GM03348 (cell line): ENCODE data around the gene INS.

Experiments
- DNase-seq: peaks from one replicate; pipeline ENCODE4 v3.0.0; 2012; ENCODE audit warnings: low spot score

INS gene

DNA sequence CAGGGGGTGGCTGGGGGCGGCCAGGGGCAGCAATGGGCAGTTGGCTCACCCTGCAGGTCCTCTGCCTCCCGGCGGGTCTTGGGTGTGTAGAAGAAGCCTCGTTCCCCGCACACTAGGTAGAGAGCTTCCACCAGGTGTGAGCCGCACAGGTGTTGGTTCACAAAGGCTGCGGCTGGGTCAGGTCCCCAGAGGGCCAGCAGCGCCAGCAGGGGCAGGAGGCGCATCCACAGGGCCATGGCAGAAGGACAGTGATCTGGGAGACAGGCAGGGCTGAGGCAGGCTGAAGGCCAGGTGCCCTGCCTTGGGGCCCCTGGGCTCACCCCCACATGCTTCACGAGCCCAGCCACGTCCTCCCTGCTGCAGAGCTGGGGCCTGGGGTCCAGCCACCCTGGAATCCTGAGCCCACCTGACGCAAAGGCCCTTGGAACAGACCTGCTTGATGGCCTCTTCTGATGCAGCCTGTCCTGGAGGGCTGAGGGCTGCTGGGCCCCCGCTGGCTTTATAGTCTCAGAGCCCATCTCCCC, at the start of gene INS:
Gene INS (minus strand): TSS at position 474 of the 524 bp plus-strand sequence. CDS start 238 bp downstream, at position 236.
- no peak for DNase-seq

- no peak for DNase-seq
These were observed 49.5 kb upstream of the INS start for GRCh38 chr11:2210366-2211112.

- DNase-seq = no peak
These were observed 48.9 kb upstream of the INS start for GRCh38 chr11:2209900-2210321.

DNA sequence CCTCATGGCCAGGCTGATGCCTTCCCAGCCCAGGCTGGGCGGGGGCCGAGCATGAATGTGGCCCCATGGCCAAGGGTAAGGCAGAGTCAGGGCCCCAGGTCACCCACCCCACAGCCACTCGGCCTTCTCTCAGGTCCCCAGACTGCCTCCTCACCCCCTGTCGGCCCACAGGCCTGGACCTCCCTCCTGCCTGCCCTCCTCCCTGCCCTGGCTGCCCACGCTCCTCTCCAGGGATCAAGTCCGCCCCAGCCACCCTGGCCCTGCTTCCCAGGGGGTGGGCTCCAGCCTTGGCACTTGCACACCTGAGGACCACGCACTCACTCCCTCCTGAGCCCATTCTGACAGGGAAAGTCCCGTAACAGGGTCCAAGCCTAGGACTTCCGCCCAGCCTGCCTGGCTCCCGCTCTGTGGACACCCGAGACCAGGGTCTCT, 48.4 kb upstream of the INS start:
- DNase-seq = no peak

DNA sequence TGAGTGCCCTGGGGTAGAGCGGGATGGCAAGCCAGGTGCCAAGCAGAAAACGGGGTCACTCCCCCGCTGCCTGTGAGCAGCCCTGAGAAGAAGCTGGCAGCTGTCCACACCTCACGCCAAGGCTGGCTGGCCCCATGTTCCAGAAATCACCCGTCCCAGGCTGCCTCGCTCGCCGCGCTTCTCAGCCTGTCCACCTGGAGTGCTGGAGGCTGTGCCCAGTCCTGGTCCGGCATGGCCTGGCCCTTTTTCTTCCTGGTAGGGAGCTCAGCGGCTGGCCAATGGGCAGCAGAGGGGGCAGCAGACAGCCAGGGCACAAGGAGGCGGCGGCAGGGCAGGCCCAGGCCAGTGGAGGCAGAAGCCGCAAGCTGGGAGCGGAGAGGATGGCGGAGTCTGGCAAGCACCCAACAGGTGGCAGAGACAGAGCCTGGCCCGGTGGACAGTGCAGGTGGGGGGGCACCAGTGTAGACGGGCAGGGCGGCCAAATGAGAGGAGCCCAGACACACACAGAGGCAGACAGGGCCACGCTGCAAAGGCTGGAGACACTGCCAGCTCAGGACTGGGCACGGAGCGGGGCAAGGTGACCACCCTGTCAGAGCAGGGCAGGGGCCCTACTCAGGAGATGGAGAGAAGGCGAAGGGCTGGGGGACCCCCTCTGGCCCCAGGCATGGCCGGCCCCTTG, 47.8 kb upstream of the INS start:
- DNase-seq = no peak

DNA sequence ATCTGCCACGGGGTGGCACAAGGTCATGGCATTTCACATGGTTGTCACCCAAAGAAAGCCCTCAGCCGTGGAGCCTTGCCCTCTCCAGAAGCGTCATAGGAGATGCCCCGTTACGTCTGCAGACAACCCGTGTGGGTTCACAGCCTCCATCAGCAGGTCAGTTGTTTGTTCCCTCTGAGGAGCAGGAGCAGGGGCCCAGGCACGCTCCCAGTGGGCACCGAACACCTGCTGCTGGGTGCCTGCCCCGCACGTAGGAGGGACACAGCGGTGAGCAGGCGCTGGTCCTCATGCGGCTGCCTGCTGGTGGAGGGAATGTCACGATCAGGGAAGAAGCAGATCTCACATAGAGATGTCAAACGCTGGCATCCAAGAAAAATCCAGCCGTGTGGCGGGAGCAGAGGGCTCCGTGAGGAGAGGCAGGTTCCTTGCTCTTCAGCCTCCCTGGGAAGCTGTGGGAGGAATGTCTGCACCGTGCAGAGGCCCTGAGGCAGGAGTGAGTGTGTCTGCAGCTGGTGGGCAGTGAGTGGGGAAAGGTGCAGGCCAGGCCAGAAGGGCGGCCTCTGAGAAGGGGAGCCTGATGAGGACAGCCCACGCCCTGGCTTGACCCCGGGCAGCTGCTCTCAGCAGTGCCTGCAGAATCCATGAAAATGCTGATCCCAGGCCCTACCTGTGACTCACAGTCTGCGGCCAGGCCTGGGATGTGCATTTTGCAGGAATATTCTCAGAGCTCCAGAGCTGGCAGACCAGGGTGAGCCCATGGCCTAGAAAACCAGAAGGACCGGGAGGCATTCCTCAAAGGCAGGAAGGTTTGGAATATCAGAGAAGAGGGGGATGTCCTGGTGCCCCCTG, 47.0 kb upstream of the INS start:
- no peak for DNase-seq

DNA sequence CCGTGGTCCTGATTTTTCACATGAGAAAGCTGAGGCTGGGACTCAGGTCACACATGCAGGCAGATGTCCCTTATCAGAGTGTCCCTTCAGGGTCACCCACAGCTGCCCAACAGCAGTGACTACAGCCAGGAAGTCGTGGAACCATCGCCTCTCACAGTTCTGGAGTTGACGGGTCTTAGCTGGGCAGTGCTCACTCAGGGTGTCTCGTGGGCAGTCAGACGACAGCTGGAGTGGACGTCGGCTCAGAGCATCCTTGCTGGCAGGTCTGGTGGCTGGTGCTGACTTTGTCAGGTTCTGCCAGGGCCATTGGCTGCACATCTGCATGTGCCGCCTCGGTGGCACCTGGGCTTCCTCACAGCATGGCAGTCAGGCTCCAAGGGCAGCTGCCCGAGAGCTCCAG, 46.2 kb upstream of the INS start:
- DNase-seq = no peak

GRCh38 chr11:2205981-2206690, 45.1 kb upstream of the INS start:
- no peak for DNase-seq

DNA sequence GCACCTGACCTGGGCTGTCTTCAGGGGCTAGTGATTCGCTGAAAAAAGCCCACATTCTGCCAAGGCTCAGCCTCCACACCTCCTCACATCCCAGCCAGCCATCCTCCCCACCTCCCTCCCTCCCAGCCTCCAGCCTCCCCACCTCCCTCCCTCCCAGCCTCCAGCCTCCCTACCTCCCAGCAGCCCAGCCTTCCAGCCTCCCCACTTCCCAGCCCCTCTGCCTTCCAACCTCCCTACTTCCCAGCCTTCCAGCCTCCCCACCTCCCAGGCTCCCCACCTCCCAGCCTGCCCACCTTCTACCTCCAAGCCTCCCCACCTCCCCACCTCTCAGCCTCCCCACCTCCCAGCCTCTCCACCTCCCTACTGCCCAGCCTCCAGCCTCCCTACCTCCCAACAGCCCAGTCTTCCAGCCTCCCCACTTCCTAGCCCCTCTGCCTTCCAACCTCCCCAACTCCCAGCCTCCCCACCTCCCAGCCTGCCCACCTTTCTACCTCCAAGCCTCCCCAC, 44.3 kb upstream of the INS start:
- DNase-seq = no peak

- no peak for DNase-seq
These were observed 43.6 kb upstream of the INS start for GRCh38 chr11:2204361-2205213.

DNA sequence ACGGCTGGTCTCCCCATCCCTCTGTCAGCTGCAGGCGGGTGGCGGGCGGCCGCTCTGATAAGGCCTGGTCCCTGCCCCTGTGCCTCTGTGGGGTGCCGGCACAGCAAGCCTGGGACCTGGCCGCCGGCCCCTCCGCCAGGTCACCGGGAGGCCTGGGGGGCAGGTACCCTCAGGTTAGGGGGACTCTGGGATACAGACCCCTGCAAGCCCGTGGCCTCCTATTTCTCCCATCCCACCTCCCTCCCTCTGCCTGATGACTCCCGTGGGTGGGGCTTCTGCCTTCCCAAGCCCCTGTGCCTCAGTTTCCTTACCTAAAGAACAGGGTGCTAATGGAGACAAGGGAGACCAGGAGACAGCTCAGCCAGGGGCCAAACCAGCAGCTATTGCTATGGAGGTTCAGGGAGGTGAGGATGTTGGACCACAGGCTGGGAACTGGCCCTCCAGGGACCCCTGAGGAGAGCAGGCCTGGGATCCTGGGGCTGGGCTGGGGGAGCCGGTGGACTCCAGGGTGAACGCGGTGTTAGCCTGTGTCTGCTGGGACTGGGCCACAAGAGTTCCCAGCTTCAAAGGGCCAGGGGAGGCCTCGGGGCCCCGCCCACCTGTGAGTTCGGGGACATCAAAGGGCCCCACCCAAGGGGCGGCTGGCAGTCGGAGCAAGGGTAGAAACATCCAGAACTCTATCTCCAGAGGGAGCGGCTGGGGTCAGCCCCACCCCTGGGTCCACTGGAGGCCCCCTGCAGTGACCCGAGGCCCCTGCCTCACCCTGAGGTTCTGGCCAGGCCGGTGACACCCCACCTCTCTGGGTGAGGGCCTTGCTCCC, 42.6 kb upstream of the INS start:
- no peak for DNase-seq

- no peak for DNase-seq
These were observed 42.0 kb upstream of the INS start for GRCh38 chr11:2202900-2203439.

GRCh38 chr11:2202071-2202899, 41.3 kb upstream of the INS start:
- no peak for DNase-seq

- DNase-seq = no peak
These were observed 40.5 kb upstream of the INS start for GRCh38 chr11:2201542-2201941.

DNA sequence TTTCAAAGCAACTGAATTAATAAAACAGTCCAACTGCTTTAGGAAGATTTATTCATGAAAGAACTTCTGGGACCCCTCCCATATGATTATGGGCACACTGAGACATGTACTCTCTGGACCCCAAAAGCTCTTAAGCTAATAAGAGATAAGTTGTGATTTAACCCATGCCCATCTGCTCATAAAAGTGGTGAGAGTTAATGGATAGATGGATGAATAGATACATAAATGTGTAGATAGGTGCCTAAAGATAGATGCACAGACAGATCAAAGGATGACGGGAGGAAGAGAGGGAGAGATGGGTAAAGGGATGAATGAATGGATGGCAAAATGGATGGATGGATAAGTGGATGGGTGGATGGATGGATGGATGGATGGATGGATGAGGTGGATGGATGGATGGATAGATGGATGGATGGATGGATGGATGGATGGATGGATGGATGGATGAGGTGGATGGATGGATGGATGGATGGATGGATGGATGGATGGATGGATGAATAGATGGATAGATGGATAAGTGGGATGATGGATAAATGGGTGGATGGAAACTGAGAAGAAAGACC, 40.0 kb upstream of the INS start:
- no peak for DNase-seq

DNA sequence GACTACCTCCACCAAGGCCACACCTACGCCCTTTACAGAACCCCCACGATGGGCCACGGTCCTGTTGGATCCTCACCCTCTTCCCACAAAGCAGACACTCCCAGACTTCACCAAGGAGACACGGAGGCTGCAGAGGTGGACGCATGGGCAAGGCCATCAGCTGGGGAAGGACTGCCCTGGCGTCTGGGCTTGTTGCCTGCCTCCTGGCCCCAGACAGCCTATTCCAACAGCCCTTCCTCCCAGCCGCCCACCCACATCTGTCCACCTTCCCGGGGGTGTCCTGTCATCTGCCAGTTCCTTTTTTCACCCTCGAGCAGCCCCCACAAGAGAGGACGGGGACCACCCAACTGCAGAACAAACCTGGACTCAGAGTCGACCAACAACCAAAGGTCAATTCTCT, 39.5 kb upstream of the INS start:
- DNase-seq = no peak

DNA sequence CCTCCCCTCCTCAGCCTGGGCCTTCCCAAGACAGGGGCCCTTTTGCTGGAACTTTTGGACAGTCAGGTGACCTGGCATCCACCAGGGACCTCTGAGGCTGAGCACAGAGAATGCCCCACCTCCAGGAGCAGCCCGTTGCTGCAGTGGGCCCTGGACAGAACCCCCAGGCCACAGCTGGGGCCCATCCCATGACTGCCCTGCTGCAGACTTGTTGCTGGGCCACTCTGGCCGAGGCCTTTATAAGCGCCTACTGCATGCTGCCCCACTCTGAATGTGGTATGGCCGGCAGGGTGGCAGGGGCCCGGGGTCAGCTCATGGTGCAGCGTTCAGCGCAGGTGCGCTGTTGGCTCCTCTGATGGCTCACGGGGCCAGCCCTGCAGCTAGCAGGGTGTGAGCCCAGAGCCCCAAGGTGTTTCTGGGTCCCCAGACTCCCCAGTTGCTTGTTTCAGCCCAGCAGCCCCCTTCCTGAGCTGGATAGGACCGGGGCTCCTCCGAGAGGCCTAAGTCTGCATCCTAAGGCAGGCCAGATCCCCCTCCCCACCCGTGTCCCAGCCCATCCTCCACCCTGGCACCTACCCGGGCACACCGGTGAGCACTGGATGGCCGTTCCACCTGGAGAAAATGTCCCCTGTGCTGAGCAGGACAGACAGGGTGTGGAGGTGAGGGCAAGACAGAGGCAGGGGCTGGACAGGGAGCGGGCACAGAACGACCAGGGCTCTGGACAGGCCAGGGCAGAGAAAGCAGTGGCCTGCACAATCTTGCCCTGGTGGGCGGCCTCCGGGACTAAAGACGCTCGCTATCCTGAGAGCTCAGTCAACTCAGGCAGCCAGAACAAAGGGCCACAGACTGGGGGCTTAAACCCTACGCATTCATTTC, 38.7 kb upstream of the INS start:
- DNase-seq = no peak
